H1 (cell line): ENCODE data around the gene TYK2. TPM values are rescaled to one million over a fixed set of nuclear protein-coding genes. Genes with fewer than 3 reads are reported as not detected.

Source experiments
- CTCF ChIA-PET: fragments of 300-600 bp; sonication (Branson Sonifier 250); formaldehyde crosslinking; loops from one replicate; lab custom pipeline; 2021; ENCODE audit not compliant: partially characterized antibody; lab: Charles Lee
- POLR2A ChIA-PET: fragments of 300-600 bp; sonication (Branson Sonifier 250); formaldehyde crosslinking; loops from one replicate; lab custom pipeline; 2021; ENCODE audit warnings: inconsistent platforms; ENCODE audit not compliant: partially characterized antibody; lab: Charles Lee
- DNase-seq, 2 experiments: peaks; one replicate each; pipeline versions ENCODE4 v3.0.0 to v3.0.0-alpha.2; 2010 to 2022; ENCODE audit warnings: low spot score in 2 of 2, low read depth in 1 of 2, mixed read lengths in 1 of 2
- FAIRE-seq: peaks from 2 replicates; lab custom pipeline; 2011; peaks lifted over from hg19 to GRCh38; lab: Jason Lieb, UNC
- H2AFZ ChIP-seq: 2 replicates; pipeline ENCODE4 v1.8.1; 2012; ENCODE audit warnings: low read length, inconsistent platforms
- H2AK5ac ChIP-seq: 2 replicates; pipeline ENCODE4 v1.6.1; 2013; ENCODE audit warnings: low read depth, low read length
- H2BK120ac ChIP-seq: replicated peaks from 2 replicates; pipeline ENCODE3; 2013; ENCODE audit warnings: low read depth, low read length, inconsistent platforms
- H2BK12ac ChIP-seq: 2 replicates; pipeline ENCODE4 v1.6.1; 2013; ENCODE audit warnings: low read depth, low read length
- H2BK15ac ChIP-seq: 2 replicates; pipeline ENCODE4 v1.6.1; 2013; ENCODE audit warnings: low read length
- H2BK20ac ChIP-seq: 2 replicates; pipeline ENCODE4 v1.6.1; 2013; ENCODE audit warnings: low read length
- H2BK5ac ChIP-seq: 2 replicates; pipeline ENCODE4 v1.6.1; 2013; ENCODE audit warnings: low read depth, low read length
- H3K14ac ChIP-seq: 2 replicates; pipeline ENCODE4 v1.6.1; 2013; ENCODE audit warnings: inconsistent platforms; ENCODE audit not compliant: insufficient read length
- H3K18ac ChIP-seq: 2 replicates; pipeline ENCODE4 v1.6.1; 2013; ENCODE audit warnings: low read length; ENCODE audit errors: extremely low read depth
- H3K23ac ChIP-seq: 2 replicates; pipeline ENCODE4 v1.6.1; 2013; ENCODE audit warnings: inconsistent platforms; ENCODE audit not compliant: insufficient read length
- H3K23me2 ChIP-seq: 2 replicates; pipeline ENCODE4 v1.6.1; 2013; ENCODE audit warnings: low read depth, low read length
- H3K27ac ChIP-seq: 2 replicates; pipeline ENCODE4 v1.6.1; 2011; ENCODE audit warnings: low read depth, low read length, inconsistent platforms
- H3K27me3 ChIP-seq, 4 experiments: replicated peaks in 1 of 4; 1 replicate in 1 of 4; 2 replicates in 3 of 4; pipeline versions ENCODE4 v1.6.1 to v1.8.1; 2011 to 2013; ENCODE audit warnings: low read length in 3 of 4, mild to moderate bottlenecking in 3 of 4, inconsistent platforms in 2 of 4, mixed read lengths in 2 of 4, moderate library complexity in 1 of 4; ENCODE audit not compliant: control insufficient read depth in 3 of 4, insufficient read depth in 3 of 4; ENCODE audit errors: extremely low read depth in 1 of 4
- H3K36me3 ChIP-seq, 4 experiments: 2 replicates each; pipeline versions ENCODE4 v1.6.1 to v1.8.1; 2011 to 2013; ENCODE audit warnings: mild to moderate bottlenecking in 4 of 4, low read length in 3 of 4, moderate library complexity in 2 of 4, control low read depth in 1 of 4, inconsistent platforms in 1 of 4; ENCODE audit not compliant: insufficient read depth in 4 of 4, control insufficient read depth in 2 of 4
- H3K4ac ChIP-seq: replicated peaks from 2 replicates; pipeline ENCODE3; 2013; ENCODE audit warnings: low read length, low read depth, mixed read lengths, inconsistent platforms; ENCODE audit not compliant: insufficient read length
- H3K4me1 ChIP-seq, 4 experiments: replicated peaks in 1 of 4; 1 replicate in 1 of 4; 2 replicates in 3 of 4; pipeline versions ENCODE4 v1.6.1 to v1.8.1; 2011 to 2013; ENCODE audit warnings: low read length in 3 of 4, inconsistent platforms in 2 of 4, mixed read lengths in 1 of 4; ENCODE audit not compliant: insufficient read depth in 4 of 4, control insufficient read depth in 3 of 4
- H3K4me2 ChIP-seq, 2 experiments: 2 replicates each; pipeline versions ENCODE4 v1.6.1 to v1.8.1; 2011 to 2013; ENCODE audit warnings: low read depth in 2 of 2, low read length in 2 of 2, control low read depth in 1 of 2, inconsistent platforms in 1 of 2, mild to moderate bottlenecking in 1 of 2; ENCODE audit not compliant: insufficient read depth in 1 of 2
- H3K4me3 ChIP-seq, 4 experiments: fragments of 200-600, 300-600 bp in 1 of 4; sonication (generic), shearing (Covaris generic), sonication (Bioruptor Twin) in 1 of 4; 2 replicates each; pipeline versions ENCODE4 v1.5.1 to v1.8.1; 2011 to 2016; ENCODE audit warnings: low read length in 4 of 4, low read depth in 3 of 4, control low read depth in 2 of 4, inconsistent platforms in 2 of 4, mild to moderate bottlenecking in 2 of 4, mixed read lengths in 1 of 4, moderate library complexity in 1 of 4; ENCODE audit not compliant: insufficient read depth in 2 of 4; ENCODE audit errors: extremely low read depth in 1 of 4
- H3K56ac ChIP-seq: replicated peaks from 2 replicates; pipeline ENCODE3; 2013; ENCODE audit warnings: low read depth, mild to moderate bottlenecking, mixed read lengths, low read length, inconsistent platforms; ENCODE audit not compliant: insufficient read length
- H3K79me1 ChIP-seq: 2 replicates; pipeline ENCODE4 v1.6.1; 2013; ENCODE audit warnings: low read depth, low read length, control low read depth
- H3K79me2 ChIP-seq, 2 experiments: 2 replicates each; pipeline versions ENCODE4 v1.6.1 to v1.8.1; 2012 to 2013; ENCODE audit warnings: low read length in 2 of 2, mild to moderate bottlenecking in 2 of 2, inconsistent platforms in 1 of 2; ENCODE audit not compliant: insufficient read depth in 2 of 2, control insufficient read depth in 1 of 2
- H3K9ac ChIP-seq, 4 experiments: replicated peaks in 1 of 4; 1 replicate in 1 of 4; 2 replicates in 3 of 4; pipeline versions ENCODE4 v1.6.1 to v1.8.1; 2011 to 2013; ENCODE audit warnings: low read depth in 3 of 4, low read length in 3 of 4, control low read depth in 2 of 4, mild to moderate bottlenecking in 2 of 4, moderate library complexity in 2 of 4, inconsistent platforms in 1 of 4; ENCODE audit errors: extremely low read depth in 1 of 4
- H3K9me3 ChIP-seq, 2 experiments: 2 replicates each; pipeline versions ENCODE4 v1.6.1 to v1.8.1; 2012 to 2013; ENCODE audit warnings: mild to moderate bottlenecking in 2 of 2, moderate library complexity in 2 of 2, control low read depth in 1 of 2, inconsistent platforms in 1 of 2, low read depth in 1 of 2, low read length in 1 of 2, mixed read lengths in 1 of 2; ENCODE audit not compliant: insufficient read depth in 2 of 2
- H4K20me1 ChIP-seq, 2 experiments: replicated peaks in 1 of 2; 2 replicates each; pipeline versions ENCODE3 to v1.8.1; 2011 to 2013; ENCODE audit warnings: inconsistent platforms in 2 of 2, low read length in 2 of 2, mild to moderate bottlenecking in 1 of 2; ENCODE audit not compliant: insufficient read depth in 2 of 2, control insufficient read depth in 1 of 2
- H4K5ac ChIP-seq: 2 replicates; pipeline ENCODE4 v1.6.1; 2013; ENCODE audit warnings: low read length, low read depth, mixed read lengths, inconsistent platforms; ENCODE audit not compliant: insufficient read length
- H4K8ac ChIP-seq: 2 replicates; pipeline ENCODE4 v1.8.0; 2013; ENCODE audit warnings: mild to moderate bottlenecking, moderate library complexity, low read length, inconsistent platforms; ENCODE audit not compliant: insufficient read depth; ENCODE audit errors: extremely low read depth
- H4K91ac ChIP-seq: replicated peaks from 2 replicates; pipeline ENCODE3; 2013; ENCODE audit warnings: low read length, mixed read lengths, inconsistent platforms; ENCODE audit not compliant: insufficient read length
- BACH1 ChIP-seq: IDR thresholded peaks from 2 replicates; pipeline ENCODE4 v1.6.1; 2012; ENCODE audit warnings: low read length, improper control_type of control experiment
- CREB1 ChIP-seq: IDR thresholded peaks from 2 replicates; pipeline ENCODE4 v1.6.1; 2012; ENCODE audit warnings: inconsistent platforms
- FOSL1 ChIP-seq: IDR thresholded peaks from 2 replicates; pipeline ENCODE4 v1.6.1; 2011; ENCODE audit warnings: mild to moderate bottlenecking, low read depth, low read length, moderate library complexity; ENCODE audit not compliant: insufficient read depth
- WGBS, 2 experiments: shearing (Covaris generic) in 1 of 2; methylation state at CpG; one replicate each; pipeline versions ENCODE4 v1.1.6 to v1.1.7; 2013 to 2015; ENCODE audit warnings: low lambda C conversion rate in 2 of 2, mixed read lengths in 2 of 2, inconsistent platforms in 1 of 2, low coverage in 1 of 2, missing lambda C conversion rate in 1 of 2; ENCODE audit not compliant: insufficient replicate concordance in 2 of 2, insufficient coverage in 1 of 2, insufficient read length in 1 of 2; ENCODE audit errors: extremely low coverage in 1 of 2, missing lambda C conversion rate in 1 of 2; 5-methylcytosine and 5-hydroxymethylcytosine counted together
- polyA plus RNA-seq, 7 experiments: library from polyadenylated mRNA; depleted of rRNA in 3 of 7; stranded (reverse) in 5 of 7; unstranded in 2 of 7; fragments of >200 nt in 5 of 7; fragments of 200-250 nt in 2 of 7; gene quantifications; 1 replicate in 5 of 7; 2 replicates in 1 of 7; 4 replicates in 1 of 7; pipeline versions ENCODE4 v1.2.1 to v1.2.3, GENCODE V29; 2011 to 2013; ENCODE audit warnings: missing spikeins in 2 of 7, mixed read lengths in 2 of 7
- total RNA-seq: library from RNA; stranded (reverse); fragmentation: NEBNext Ultra II Directional; extraction: Animal tissue kit (Norgen Biotek cat#: 25700); gene quantifications from 2 replicates; pipeline ENCODE4 v1.2.1, GENCODE V29; 2021

The TYK2 gene
- total and polyA plus RNA-seq, 2 of the 8 experiments (the other 6 are each of a cell fraction or from before 2014, with no cell fraction given) = 32.1 to 40.8 TPM

- H2BK20ac ChIP-seq = no peak overlapping the region
- no peak overlapping the region for H3K56ac ChIP-seq
- peaks cover 9% of the 10 kb centered on the region; the same call in 1 of the 2 replicates for H3K23me2 ChIP-seq
- no peak overlapping the region for H2BK120ac ChIP-seq
- DNase-seq (no peak), FAIRE-seq (no peak)
- no peak overlapping the region for H4K5ac ChIP-seq
- no peak overlapping the region for H4K91ac ChIP-seq
- H4K8ac ChIP-seq = no peak overlapping the region
- no peaks in the 10 kb centered on the region for H3K36me3 ChIP-seq
- H2BK15ac ChIP-seq = no peak overlapping the region
- H2BK5ac ChIP-seq = no peak overlapping the region
- no peak for TF ChIP-seq BACH1
- no peak for TF ChIP-seq CREB1
- no peak for TF ChIP-seq FOSL1
- no peak overlapping the region for H3K18ac ChIP-seq
- no peak overlapping the region for H2AFZ ChIP-seq
- no peaks in the 10 kb centered on the region for H3K79me1 ChIP-seq
- no peak overlapping the region for H2BK12ac ChIP-seq
- no peak overlapping the region for H3K23ac ChIP-seq
- H3K27ac ChIP-seq = no peak overlapping the region
- 74% methylated on average over 5 of the region's 5 CpGs; no CpG with 5 or more reads in 1 of the 2 experiments for WGBS, 2 experiments
- no peak overlapping the region for H3K4me3 ChIP-seq
- no peak overlapping the region for H3K9ac ChIP-seq
- ChIA-PET POLR2A (no interaction called here), CTCF (interaction anchor here (0.8 to 8.2 kb wide), 7 partner anchors 8 to 40 kb away, joined by 3 to 67 read pairs (median 6); partner anchors contain the start of gene PDE4A)
- H3K27me3 ChIP-seq = peaks cover 42 to 89% (median 72%) of the 10 kb centered on the region in 4 experiments
- no peaks in the 10 kb centered on the region for H3K79me2 ChIP-seq
- no peak overlapping the region for H2AK5ac ChIP-seq
- H4K20me1 ChIP-seq = peaks cover 0 to 8% of the 10 kb centered on the region in 2 experiments
- H3K4me2 ChIP-seq = no peak overlapping the region
- H3K4me1 ChIP-seq = peaks cover 0 to 16% (median 9%) of the 10 kb centered on the region in 4 experiments; a peak in 6 of 7 replicates
- H3K4ac ChIP-seq = no peak overlapping the region
- no peak overlapping the region for H3K14ac ChIP-seq
- no peaks in the 10 kb centered on the region; a peak in 1 of 4 replicates for H3K9me3 ChIP-seq
Observed at GRCh38 chr19:10428996-10429381, 48.6 kb upstream of the TYK2 start.
